Activated T-helper 1 cell treated with anti-CD3 and anti-CD28 coated beads, Interleukin-12 subunit alpha, Interleukin-12 subunit beta, Interleukin-2, Interleukin-4 antibody, amounts not matched to agents 30 ng/mL and 10 ng/mL and 1 ng/mL, durations not matched to agents 14 hours and 24 hours and 36 hours (primary cell): ENCODE data around the gene CARF. TPM values are rescaled to one million over a fixed set of nuclear protein-coding genes. Genes with fewer than 3 reads are reported as not detected.

ENCODE experiments used
- total RNA-seq: library from RNA; stranded (reverse); gene quantifications from 2 replicates; pipeline ENCODE4 v1.2.3, GENCODE V29; 2022

The CARF gene
- total RNA-seq, 1 donor from 2014 or later: 4.3 TPM

Other genes with a start within 250 kb of the CARF start
- 5.4 and 5.5 TPM in 2 replicates for gene ICA1L, start 40.5 kb upstream of the CARF start, total RNA-seq
- gene WDR12, start 602 bp upstream of the CARF start, total RNA-seq: 149 and 165 TPM in 2 replicates
- 9.2 and 10.7 TPM in 2 replicates for gene NBEAL1, start 102.6 kb downstream of the CARF start, total RNA-seq